H9 (cell line): ENCODE results near the gene ASB18. TPM values are rescaled to one million over a fixed set of nuclear protein-coding genes. Genes with fewer than 3 reads are reported as not detected.

Experiments
- DNase-seq: peaks from one replicate; pipeline ENCODE4 v3.0.0-alpha.2; 2017
- H2AFZ ChIP-seq: one replicate; pipeline ENCODE4 v1.6.1; 2013; ENCODE audit warnings: mild to moderate bottlenecking, low read length, control low read depth, moderate library complexity
- H2AK5ac ChIP-seq: 2 replicates; pipeline ENCODE4 v1.6.1; 2013; ENCODE audit warnings: low read length, control low read depth, mixed read lengths; ENCODE audit not compliant: insufficient read length
- H2BK120ac ChIP-seq: one replicate; pipeline ENCODE4 v1.6.1; 2013; ENCODE audit warnings: low read depth, mild to moderate bottlenecking, low read length, control low read depth, inconsistent platforms; ENCODE audit not compliant: poor library complexity, severe bottlenecking
- H2BK12ac ChIP-seq: 2 replicates; pipeline ENCODE4 v1.6.1; 2013; ENCODE audit warnings: low read length, control low read depth, mixed read lengths, low read depth; ENCODE audit not compliant: insufficient read length
- H2BK15ac ChIP-seq: 2 replicates; pipeline ENCODE4 v1.6.1; 2013; ENCODE audit warnings: low read depth, low read length, control low read depth
- H2BK20ac ChIP-seq: one replicate; pipeline ENCODE4 v1.6.1; 2013; ENCODE audit warnings: low read depth, mild to moderate bottlenecking, low read length, control low read depth, inconsistent platforms; ENCODE audit not compliant: poor library complexity, severe bottlenecking
- H2BK5ac ChIP-seq: 2 replicates; pipeline ENCODE4 v1.6.1; 2013; ENCODE audit warnings: low read length, control low read depth, mixed read lengths; ENCODE audit not compliant: insufficient read length
- H3K14ac ChIP-seq: 2 replicates; pipeline ENCODE4 v1.6.1; 2013; ENCODE audit warnings: low read length, control low read depth; ENCODE audit not compliant: insufficient read depth
- H3K18ac ChIP-seq: 2 replicates; pipeline ENCODE4 v1.6.1; 2013; ENCODE audit warnings: low read depth, mild to moderate bottlenecking, mixed read lengths, low read length, control low read depth; ENCODE audit not compliant: insufficient read length
- H3K23ac ChIP-seq: 2 replicates; pipeline ENCODE4 v1.6.1; 2013; ENCODE audit warnings: low read length, control low read depth, mixed read lengths, low read depth; ENCODE audit not compliant: insufficient read length
- H3K23me2 ChIP-seq: 2 replicates; pipeline ENCODE4 v1.6.1; 2013; ENCODE audit warnings: low read depth, mild to moderate bottlenecking, mixed read lengths, low read length, control low read depth; ENCODE audit not compliant: insufficient read length, poor library complexity, severe bottlenecking
- H3K27ac ChIP-seq: 2 replicates; pipeline ENCODE4 v1.5.1; 2013; ENCODE audit warnings: low read length, control low read depth, mixed read lengths, low read depth; ENCODE audit not compliant: insufficient read length
- H3K27me3 ChIP-seq: 2 replicates; pipeline ENCODE4 v1.6.1; 2013; ENCODE audit warnings: low read length, control low read depth, inconsistent platforms; ENCODE audit not compliant: insufficient read depth
- H3K4ac ChIP-seq: 2 replicates; pipeline ENCODE4 v1.6.1; 2013; ENCODE audit warnings: low read depth, mild to moderate bottlenecking, control low read depth, inconsistent platforms, low read length, moderate library complexity
- H3K4me1 ChIP-seq: 2 replicates; pipeline ENCODE4 v1.6.1; 2013; ENCODE audit warnings: low read length, control low read depth, inconsistent platforms; ENCODE audit not compliant: insufficient read depth
- H3K4me2 ChIP-seq: 2 replicates; pipeline ENCODE4 v1.6.1; 2013; ENCODE audit warnings: low read length, control low read depth, mixed read lengths; ENCODE audit not compliant: insufficient read length, insufficient read depth
- H3K56ac ChIP-seq: 2 replicates; pipeline ENCODE4 v1.6.1; 2013; ENCODE audit warnings: low read depth, mild to moderate bottlenecking, mixed read lengths, low read length, control low read depth; ENCODE audit not compliant: insufficient read length
- H3K79me1 ChIP-seq: 2 replicates; pipeline ENCODE4 v1.6.1; 2013; ENCODE audit warnings: low read depth, mild to moderate bottlenecking, moderate library complexity, low read length, control low read depth, inconsistent platforms; ENCODE audit not compliant: insufficient read depth, poor library complexity, severe bottlenecking
- H3K79me2 ChIP-seq: 2 replicates; pipeline ENCODE4 v1.6.1; 2013; ENCODE audit warnings: low read length, control low read depth, inconsistent platforms; ENCODE audit not compliant: insufficient read depth
- H3K9ac ChIP-seq: 2 replicates; pipeline ENCODE4 v1.6.1; 2013; ENCODE audit warnings: low read length, control low read depth, mixed read lengths; ENCODE audit not compliant: insufficient read length; ENCODE audit errors: extremely low read depth
- H3K9me3 ChIP-seq: one replicate; pipeline ENCODE4 v1.6.1; 2013; ENCODE audit warnings: low read depth, low read length, inconsistent platforms; ENCODE audit not compliant: control insufficient read depth
- H3T11ph ChIP-seq: one replicate; pipeline ENCODE4 v1.6.1; 2013; ENCODE audit warnings: mild to moderate bottlenecking, low read length, control low read depth, inconsistent platforms
- H4K20me1 ChIP-seq: one replicate; pipeline ENCODE4 v1.6.1; 2013; ENCODE audit not compliant: control insufficient read depth, insufficient read length, insufficient read depth
- H4K5ac ChIP-seq: 2 replicates; pipeline ENCODE4 v1.6.1; 2013; ENCODE audit warnings: low read depth, mild to moderate bottlenecking, mixed read lengths, low read length, control low read depth; ENCODE audit not compliant: insufficient read length
- H4K8ac ChIP-seq: replicated peaks from 2 replicates; pipeline ENCODE4 v1.6.1; 2013; ENCODE audit warnings: low read length, control low read depth, mixed read lengths, low read depth; ENCODE audit not compliant: insufficient read length
- H4K91ac ChIP-seq: 2 replicates; pipeline ENCODE4 v1.6.1; 2013; ENCODE audit warnings: low read depth, mild to moderate bottlenecking, moderate library complexity, mixed read lengths, low read length, control low read depth; ENCODE audit not compliant: insufficient read length
- H3K27ac Mint-ChIP-seq, 3 experiments: 2 replicates in 2 of 3; 3 replicates in 1 of 3; pipeline ENCODE4 v1.8.0; 2020 to 2021; ENCODE audit warnings: mixed read lengths in 3 of 3, mild to moderate bottlenecking in 1 of 3, moderate library complexity in 1 of 3
- H3K27me3 Mint-ChIP-seq: 2 replicates; pipeline ENCODE4 v1.8.0; 2021; ENCODE audit warnings: low read depth, mild to moderate bottlenecking, moderate library complexity, mixed read lengths
- H3K36me3 Mint-ChIP-seq, 3 experiments: 2 replicates in 2 of 3; 3 replicates in 1 of 3; pipeline ENCODE4 v1.8.0; 2020 to 2021; ENCODE audit warnings: low read depth in 3 of 3, mixed read lengths in 3 of 3; ENCODE audit not compliant: insufficient read depth in 1 of 3
- H3K4me1 Mint-ChIP-seq, 2 experiments: 2 replicates each; pipeline ENCODE4 v1.8.0; 2020; ENCODE audit warnings: mixed read lengths in 2 of 2
- H3K4me3 Mint-ChIP-seq, 2 experiments: 2 replicates in 1 of 2; 3 replicates in 1 of 2; pipeline ENCODE4 v1.8.0; 2020 to 2021; ENCODE audit warnings: mild to moderate bottlenecking in 2 of 2, mixed read lengths in 2 of 2, moderate library complexity in 1 of 2
- H3K9me3 Mint-ChIP-seq, 2 experiments: 2 replicates in 1 of 2; 3 replicates in 1 of 2; pipeline ENCODE4 v1.8.0; 2020; ENCODE audit warnings: mild to moderate bottlenecking in 2 of 2, mixed read lengths in 2 of 2, moderate library complexity in 1 of 2
- WGBS: extraction: QIAGEN DNeasy Blood & Tissue Kit; methylation state at CpG from one replicate; pipeline ENCODE4 v1.1.7; 2013; ENCODE audit warnings: missing lambda C conversion rate, low lambda C conversion rate, mixed read lengths; ENCODE audit not compliant: insufficient read length; ENCODE audit errors: extremely low coverage; 5-methylcytosine and 5-hydroxymethylcytosine counted together
- total RNA-seq: library from RNA; stranded (reverse); gene quantifications from 2 replicates; pipeline ENCODE4 v1.2.1, GENCODE V29; 2021
- TF ChIP-seq, protein P1 (sequence below): fragments of 200-600 bp; sonication (generic); conservative IDR thresholded peaks from 3 replicates; pipeline ENCODE4 v1.8.0; 2021; ENCODE audit warnings: antibody characterized with exemption, mild to moderate bottlenecking

ASB18 gene
- total RNA-seq, 1 experiment from 2014 or later = not detected

DNA sequence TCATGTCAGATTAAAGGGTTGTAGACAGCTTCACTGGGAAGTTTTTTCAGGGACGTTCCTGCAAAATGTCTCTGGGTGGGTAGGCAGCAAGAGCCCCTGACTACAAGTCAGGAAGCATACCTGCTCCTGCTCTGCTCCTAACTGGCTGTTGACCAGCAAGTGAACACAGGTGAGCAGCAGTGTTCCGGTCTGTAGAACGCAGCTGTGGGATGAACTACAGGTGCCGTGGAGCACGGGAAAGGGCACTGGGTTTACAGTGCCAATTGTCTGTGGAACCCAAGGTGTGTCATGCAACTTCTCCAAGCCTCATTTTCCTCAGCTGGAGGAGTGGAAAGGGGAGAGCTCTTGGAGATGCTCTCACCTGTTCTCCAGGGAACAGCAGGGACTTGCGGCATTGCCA is 6.6 kb downstream of the ASB18 start:
- Histone ChIP-seq H3K79me1 (no peaks in the 10 kb centered on the region), H4K20me1 (no peaks in the 10 kb centered on the region), H2BK5ac (no peak overlapping the region), H3K4me1 (0 out of 2 replicates have a peak, but pooled peaks cover 2% of the 10 kb centered on the region), H3K27me3 (no peaks in the 10 kb centered on the region), H4K91ac (no peak overlapping the region), H2BK12ac (no peak overlapping the region), H3K9me3 (no peaks in the 10 kb centered on the region), H2BK15ac (no peak overlapping the region), H3K27ac (no peak overlapping the region), H3K14ac (no peak overlapping the region), H3T11ph (no peak overlapping the region), H3K23me2 (no peaks in the 10 kb centered on the region), H3K9ac (no peak overlapping the region), H3K18ac (no peak overlapping the region), H2AK5ac (no peak overlapping the region), H3K4me2 (no peak overlapping the region), H3K23ac (no peak overlapping the region), H3K4ac (no peak overlapping the region), H4K5ac (no peak overlapping the region), H2BK20ac (no peak overlapping the region), H2AFZ (no peak overlapping the region), H3K79me2 (no peaks in the 10 kb centered on the region), H2BK120ac (no peak overlapping the region), H3K56ac (no peak overlapping the region), H4K8ac (no peak overlapping the region)
- no peak for DNase-seq
- H3K4me3 Mint-ChIP-seq = no peak overlapping the region
- no peaks in the 10 kb centered on the region for H3K36me3 Mint-ChIP-seq
- H3K4me1 Mint-ChIP-seq = peaks cover 7 to 14% of the 10 kb centered on the region in 2 experiments
- no peaks in the 10 kb centered on the region for H3K9me3 Mint-ChIP-seq
- H3K27me3 Mint-ChIP-seq = peaks cover 5% of the 10 kb centered on the region
- no peak overlapping the region for H3K27ac Mint-ChIP-seq
- no CpG with 5 or more reads among the region's 6 CpGs for WGBS
- TF ChIP-seq, protein P1, sequence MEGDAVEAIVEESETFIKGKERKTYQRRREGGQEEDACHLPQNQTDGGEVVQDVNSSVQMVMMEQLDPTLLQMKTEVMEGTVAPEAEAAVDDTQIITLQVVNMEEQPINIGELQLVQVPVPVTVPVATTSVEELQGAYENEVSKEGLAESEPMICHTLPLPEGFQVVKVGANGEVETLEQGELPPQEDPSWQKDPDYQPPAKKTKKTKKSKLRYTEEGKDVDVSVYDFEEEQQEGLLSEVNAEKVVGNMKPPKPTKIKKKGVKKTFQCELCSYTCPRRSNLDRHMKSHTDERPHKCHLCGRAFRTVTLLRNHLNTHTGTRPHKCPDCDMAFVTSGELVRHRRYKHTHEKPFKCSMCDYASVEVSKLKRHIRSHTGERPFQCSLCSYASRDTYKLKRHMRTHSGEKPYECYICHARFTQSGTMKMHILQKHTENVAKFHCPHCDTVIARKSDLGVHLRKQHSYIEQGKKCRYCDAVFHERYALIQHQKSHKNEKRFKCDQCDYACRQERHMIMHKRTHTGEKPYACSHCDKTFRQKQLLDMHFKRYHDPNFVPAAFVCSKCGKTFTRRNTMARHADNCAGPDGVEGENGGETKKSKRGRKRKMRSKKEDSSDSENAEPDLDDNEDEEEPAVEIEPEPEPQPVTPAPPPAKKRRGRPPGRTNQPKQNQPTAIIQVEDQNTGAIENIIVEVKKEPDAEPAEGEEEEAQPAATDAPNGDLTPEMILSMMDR = no peak
